ENCODE results near the gene PIGU.

DNA sequence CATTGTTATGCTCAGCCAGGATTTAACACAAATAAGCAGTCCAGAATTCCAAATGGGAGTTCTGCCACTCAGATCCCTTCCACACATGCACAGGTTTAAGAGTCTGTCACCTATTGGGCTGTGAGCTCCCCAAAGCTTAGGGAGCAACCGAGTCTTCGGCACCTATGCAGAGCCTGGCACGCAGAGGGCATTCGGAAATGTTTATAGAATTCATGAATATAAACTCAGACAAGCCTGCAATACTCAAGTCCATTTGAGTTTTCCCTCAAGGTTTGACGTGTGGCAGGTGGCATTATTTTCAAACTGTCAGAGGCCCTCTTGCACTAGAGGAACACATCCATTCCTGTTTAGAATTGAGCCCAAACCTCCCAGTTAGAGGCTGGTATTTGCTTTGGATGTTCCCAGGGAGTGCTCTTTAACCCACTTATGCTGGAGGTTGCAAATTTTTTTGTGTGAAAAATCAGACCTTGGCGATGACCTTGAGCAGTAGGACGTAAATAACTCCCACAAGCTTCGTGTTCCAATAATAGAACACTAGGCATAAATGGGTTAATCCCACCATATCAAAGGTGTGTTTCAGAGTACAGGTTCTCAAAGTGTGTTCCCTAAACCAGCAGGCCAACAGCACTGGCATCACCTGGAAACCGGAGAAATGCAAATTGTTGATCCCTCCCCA is 90.3 kb downstream of the PIGU start:
- TF ChIP-seq POLR2AphosphoS5 (IDR thresholded peaks at IDR 0.05; ENCODE audit: insufficient read depth in 1 of 2, low read depth in 1 of 2), result no peak
- TF ChIP-seq, protein P1, sequence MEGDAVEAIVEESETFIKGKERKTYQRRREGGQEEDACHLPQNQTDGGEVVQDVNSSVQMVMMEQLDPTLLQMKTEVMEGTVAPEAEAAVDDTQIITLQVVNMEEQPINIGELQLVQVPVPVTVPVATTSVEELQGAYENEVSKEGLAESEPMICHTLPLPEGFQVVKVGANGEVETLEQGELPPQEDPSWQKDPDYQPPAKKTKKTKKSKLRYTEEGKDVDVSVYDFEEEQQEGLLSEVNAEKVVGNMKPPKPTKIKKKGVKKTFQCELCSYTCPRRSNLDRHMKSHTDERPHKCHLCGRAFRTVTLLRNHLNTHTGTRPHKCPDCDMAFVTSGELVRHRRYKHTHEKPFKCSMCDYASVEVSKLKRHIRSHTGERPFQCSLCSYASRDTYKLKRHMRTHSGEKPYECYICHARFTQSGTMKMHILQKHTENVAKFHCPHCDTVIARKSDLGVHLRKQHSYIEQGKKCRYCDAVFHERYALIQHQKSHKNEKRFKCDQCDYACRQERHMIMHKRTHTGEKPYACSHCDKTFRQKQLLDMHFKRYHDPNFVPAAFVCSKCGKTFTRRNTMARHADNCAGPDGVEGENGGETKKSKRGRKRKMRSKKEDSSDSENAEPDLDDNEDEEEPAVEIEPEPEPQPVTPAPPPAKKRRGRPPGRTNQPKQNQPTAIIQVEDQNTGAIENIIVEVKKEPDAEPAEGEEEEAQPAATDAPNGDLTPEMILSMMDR (IDR thresholded peaks at IDR 0.05), result no peak
- no peak for TF ChIP-seq POLR2A (IDR thresholded peaks at IDR 0.05)
